B cell (primary cell): ENCODE results near the gene RAD51B.

Experiments used
- EZH2 ChIP-seq: IDR thresholded peaks from 2 replicates; pipeline ENCODE4 v1.6.1; 2012; ENCODE audit warnings: borderline replicate concordance, low read depth, mild to moderate bottlenecking, moderate library complexity, low read length; ENCODE audit not compliant: insufficient read depth, poor library complexity, severe bottlenecking
- TF ChIP-seq, protein P1 (sequence below): fragments of 200-600 bp; IDR thresholded peaks from one replicate; pipeline ENCODE4 v1.8.0; 2022; ENCODE audit warnings: antibody characterized with exemption, mild to moderate bottlenecking

DNA sequence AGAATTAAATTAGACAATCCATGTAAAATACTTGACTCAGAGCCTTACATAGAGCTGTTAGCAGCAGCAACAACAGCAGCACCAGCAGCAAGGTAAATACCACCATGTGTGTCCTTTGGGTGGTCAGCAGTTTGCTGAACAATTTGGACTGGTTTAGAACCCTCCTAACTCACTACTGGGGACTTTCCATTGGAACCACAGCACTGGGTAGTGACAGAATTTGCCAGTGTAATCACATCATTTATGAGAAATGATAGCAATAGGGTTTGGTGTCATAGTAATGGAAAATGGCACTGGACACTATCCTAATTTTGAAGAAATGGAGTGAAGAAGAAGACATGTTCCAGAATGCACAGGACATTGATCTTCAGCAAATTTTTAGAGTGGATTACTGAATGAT is 392.8 kb downstream of the RAD51B start:
- TF ChIP-seq, protein P1, sequence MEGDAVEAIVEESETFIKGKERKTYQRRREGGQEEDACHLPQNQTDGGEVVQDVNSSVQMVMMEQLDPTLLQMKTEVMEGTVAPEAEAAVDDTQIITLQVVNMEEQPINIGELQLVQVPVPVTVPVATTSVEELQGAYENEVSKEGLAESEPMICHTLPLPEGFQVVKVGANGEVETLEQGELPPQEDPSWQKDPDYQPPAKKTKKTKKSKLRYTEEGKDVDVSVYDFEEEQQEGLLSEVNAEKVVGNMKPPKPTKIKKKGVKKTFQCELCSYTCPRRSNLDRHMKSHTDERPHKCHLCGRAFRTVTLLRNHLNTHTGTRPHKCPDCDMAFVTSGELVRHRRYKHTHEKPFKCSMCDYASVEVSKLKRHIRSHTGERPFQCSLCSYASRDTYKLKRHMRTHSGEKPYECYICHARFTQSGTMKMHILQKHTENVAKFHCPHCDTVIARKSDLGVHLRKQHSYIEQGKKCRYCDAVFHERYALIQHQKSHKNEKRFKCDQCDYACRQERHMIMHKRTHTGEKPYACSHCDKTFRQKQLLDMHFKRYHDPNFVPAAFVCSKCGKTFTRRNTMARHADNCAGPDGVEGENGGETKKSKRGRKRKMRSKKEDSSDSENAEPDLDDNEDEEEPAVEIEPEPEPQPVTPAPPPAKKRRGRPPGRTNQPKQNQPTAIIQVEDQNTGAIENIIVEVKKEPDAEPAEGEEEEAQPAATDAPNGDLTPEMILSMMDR: no peak
- no peak for TF ChIP-seq EZH2
